NCI-H460 (cell line): Measurements from ENCODE around the gene KAZN. TPM values are rescaled to one million over a fixed set of nuclear protein-coding genes. Genes with fewer than 3 reads are reported as not detected.
A peak's percentile ranks its signal among the peaks of the same experiment; 100 is the strongest.

Experiments used
- DNase-seq: peaks from one replicate; pipeline ENCODE4 v3.0.0-alpha.2; 2016; ENCODE audit warnings: low read depth; ENCODE audit errors: extremely low read depth
- total RNA-seq: library from RNA; depleted of rRNA; stranded (reverse); fragments of >200 nt; shearing (Covaris generic); gene quantifications from 2 replicates; pipeline ENCODE4 v1.2.3, GENCODE V29; 2014

The KAZN gene
- total RNA-seq, 1 experiment from 2014 or later, result 1.9 TPM

DNA sequence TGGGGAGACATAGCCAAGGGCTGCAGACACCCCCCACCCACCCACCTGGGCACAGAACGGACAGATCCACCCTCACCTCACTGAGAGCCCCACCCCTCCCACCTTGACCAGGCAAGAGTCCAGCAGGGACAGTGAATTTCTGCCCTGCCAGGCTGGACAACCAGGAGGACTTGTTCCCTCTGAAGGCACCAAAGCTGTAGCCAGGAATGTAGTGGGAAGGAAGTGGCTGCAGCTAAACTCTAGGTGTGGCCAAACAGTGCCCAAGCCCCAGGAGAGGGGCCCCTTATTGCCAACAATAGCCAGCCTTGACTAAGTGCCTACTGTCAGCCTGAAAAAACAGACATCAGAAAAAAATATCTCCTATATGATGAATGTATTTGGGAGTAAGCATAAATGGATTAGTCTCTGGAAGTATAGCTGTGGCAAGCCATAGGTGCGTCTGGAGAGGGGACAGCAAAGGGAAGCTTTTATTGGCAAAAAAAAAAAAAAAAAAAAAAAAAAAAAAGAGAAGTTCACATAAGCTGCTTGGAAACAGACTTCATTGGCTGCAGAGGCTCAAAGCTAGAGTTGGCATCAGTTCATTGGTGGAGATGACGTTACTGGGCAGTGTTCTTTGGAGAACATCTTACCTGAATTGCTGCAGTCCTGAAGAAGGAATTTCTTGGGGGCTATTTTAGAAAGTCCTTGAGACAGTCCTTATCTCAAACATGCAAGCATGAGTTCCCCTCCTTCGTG is 490.9 kb downstream of the KAZN start:
- DNase-seq, result no peak

DNA sequence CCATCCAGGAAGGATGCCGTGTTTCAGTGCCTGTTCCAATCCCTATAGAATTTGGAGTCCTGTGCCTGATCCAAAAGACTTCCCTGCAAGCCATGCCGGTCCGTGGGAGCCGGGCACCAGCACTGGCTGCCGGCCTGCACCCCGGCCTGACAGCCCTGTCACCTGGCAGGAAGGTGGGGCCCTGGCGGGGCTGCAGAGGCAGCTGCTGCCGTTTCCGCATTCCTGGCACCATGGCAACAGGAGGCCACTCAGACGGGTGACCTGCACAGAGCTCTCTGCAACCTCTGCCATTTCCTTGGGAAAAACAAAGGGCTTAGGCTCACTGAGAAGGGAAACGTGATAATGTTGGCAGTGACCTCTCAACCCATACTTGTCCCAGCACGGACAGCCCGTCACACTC is 491.9 kb downstream of the KAZN start:
- DNase-seq, result no peak

DNA sequence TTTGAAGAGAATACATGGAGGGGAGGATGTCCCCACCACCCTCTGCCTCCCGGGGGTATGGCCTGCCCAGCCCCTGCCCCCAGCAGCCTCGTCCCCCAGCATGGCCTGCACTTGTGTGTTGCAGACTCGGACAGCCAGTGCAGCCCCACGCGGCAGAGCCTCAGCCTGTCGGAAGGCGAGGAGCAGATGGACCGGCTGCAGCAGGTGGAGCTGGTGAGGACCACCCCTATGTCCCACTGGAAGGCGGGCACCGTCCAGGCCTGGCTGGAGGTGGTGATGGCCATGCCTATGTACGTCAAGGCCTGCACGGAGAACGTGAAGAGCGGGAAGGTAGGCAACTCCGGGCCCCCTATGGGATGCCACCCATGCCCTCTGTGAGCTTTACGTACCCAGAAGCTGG is 495.6 kb downstream of the KAZN start:
- DNase-seq, result no peak

DNA sequence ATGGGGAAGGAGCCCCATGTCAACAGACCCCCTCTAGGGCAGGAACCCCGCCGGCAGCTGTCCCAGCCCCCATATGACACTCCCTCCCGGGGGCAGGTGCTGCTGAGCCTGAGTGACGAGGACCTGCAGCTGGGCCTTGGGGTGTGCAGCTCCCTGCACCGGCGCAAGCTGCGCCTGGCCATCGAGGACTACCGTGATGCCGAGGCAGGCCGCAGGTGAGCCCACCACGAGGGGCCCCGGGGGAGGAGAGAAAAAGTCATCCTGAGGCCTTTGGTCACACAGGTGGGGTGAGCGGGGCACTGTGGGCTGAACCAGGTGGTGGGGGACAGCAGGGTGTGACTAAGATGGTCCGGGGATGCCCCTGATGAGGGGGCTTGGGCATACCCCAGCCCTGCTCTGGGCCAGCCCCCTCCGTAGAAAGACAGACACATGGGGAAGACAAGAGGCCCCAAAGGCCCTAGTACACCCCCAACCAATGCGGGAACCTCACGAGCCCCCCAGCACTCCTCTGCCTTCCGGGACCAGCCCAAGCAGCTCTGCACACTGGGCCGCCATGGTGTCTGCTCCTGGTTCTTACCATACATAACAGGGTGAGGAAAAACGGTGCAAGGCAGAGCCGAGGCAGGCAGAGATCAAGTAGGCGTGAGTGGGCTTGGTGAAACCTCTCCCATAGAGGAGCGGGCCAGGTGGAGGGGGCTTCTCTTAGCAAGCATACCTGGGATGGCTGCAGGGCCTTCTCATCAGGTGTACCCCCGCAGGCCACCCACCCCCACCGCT is 496.4 kb downstream of the KAZN start:
- no peak for DNase-seq

DNA sequence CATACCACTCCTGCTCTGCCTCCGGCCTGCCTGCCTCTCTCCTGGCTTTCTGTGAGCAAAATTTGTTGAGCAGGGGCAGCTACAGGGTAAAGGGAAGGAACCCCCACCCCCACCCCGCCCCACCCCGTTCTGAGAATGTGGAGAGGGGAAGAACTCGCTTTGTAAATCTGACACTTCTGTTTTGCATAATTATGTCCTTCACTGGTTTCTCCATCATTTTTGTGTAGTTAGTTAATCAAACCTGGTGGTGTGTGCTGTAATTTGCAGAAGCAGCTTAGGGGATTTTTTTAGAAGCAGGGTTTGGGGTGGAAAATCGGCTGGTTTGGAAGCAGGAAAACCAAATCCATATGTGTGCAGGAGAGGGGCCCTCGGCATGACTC is 497.0 kb downstream of the KAZN start:
- no peak for DNase-seq

DNA sequence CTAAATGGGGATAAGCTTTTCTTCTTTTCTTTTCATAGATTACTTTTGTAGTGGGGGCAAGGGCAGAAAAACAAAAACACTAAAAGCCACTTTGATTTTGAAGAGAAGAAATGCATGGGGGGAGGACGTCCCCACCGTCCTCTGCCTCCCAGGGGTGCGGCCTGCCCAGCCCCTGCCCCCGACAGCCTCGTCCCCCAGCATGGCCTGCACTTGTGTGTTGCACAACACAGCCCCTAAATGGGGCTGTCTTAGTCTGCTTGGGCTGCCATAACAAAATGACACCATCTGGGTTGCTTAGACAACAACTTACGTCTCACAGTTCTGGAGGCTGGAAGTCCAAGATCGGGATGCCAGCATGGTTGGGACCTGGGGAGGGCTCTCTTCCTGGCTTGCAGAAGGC is 497.8 kb downstream of the KAZN start:
- no peak for DNase-seq

DNA sequence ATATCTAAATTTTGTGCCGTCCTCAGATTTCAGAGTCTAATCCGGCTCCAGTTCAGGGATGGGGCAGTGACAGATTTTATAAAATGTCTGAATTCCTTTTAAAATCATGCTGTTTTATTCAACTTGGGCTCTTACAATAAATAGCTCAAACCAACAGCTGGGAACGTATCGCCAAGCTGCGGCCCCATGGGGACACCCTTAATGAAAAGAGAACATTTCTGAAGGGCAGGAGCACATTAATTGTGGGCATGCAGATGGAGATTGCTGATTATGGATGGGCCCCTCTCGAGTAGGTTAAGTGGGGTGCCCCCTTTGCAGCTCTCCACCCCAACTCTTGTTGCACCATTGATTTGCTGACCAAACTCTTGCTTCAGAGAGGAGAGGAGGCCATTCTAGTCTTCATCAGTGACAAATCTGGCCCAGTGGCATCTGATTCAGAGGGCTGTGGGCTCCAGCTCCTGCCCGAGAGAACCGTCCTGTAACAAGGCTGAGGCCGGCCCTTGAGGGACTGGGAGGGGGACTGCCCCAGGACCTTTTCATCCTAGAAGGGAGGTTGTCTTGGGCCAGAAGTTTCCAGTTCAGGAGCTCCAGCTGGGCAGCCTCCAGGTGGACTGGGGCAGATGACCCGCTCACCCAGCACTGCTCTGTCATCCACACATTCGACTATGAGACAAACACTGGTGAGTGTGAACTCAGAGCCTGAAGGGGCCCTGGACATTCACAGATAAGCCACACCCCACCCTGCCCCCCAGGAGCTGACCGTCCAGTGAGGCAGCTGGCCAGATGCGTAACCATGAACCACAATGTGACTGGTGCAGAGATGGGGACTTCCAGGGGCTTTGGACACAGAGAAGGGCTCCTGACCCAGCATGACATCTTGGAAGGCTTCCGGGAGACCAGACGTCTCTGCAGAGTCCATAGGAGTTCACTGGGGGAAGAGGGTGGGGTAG is 500.0 kb downstream of the KAZN start:
- DNase-seq, result no peak

DNA sequence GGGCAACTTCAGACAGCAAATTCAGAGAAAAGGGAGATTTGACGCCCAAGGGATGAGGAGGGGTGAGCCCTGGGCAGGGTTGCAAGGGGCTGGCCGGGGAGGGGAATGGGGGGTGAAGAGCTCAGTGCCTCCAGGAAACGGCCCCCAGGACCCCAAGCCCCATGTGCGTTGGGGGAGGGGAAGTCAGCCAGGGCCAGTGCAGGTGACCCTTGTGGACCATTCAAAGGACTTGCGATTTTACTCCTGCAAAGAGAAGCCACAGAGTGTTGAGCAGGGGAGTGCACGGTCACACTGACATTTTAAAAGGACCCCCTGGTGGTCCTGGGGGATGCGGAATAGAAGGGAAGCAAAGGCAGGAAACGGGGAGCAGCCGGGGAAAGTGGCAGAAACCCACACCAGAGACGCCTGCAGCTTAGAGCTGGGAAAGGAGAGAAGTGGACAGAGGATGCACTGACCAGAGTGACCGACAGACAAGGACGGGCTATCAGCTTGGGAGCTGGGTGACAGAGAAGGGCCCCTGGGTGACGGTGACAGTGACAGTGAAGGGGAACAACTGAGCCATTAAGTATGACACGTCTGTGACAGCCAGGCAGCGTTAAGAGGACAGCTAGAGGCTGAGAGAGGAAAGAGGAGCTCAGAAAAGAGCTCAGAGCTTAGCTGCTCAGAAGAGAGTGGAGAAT is 501.1 kb downstream of the KAZN start:
- no peak for DNase-seq

DNA sequence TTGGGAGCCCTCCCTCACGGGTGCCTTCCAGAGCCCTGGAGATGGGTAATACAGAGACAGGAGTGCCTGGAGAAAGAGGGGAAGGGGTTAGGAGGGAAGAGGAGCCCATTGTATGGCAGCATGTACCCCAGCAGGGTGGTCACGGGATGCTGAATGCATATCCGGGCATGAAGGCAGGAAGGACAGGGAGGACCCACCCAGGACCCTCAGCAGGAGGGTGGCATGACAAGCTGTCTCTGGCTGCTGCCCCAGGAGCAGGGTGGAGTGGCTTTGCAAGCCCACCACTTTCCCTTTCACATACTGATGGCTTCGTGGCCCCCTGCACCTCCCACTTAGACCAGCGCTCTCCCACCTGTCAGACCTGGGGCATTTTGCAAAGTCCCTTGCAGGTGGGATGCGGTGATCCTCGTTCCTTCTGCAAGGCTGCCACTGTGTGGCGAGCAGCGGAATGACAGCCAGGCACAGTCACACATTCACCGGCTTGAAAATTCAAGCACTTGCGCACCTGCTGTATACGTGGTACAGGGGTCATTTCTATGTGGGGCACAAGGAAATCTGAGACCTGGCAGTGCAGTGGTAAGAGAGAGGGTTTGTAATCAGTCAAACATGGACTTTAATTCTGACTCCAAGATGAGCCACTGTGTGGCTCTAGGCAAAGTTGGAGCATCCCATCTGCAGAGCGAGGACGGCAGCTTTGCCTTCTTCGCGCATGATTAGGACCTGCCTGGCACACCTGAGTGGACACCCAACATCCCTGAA is 501.8 kb downstream of the KAZN start:
- DNase-seq, result peak; percentile 25

DNA sequence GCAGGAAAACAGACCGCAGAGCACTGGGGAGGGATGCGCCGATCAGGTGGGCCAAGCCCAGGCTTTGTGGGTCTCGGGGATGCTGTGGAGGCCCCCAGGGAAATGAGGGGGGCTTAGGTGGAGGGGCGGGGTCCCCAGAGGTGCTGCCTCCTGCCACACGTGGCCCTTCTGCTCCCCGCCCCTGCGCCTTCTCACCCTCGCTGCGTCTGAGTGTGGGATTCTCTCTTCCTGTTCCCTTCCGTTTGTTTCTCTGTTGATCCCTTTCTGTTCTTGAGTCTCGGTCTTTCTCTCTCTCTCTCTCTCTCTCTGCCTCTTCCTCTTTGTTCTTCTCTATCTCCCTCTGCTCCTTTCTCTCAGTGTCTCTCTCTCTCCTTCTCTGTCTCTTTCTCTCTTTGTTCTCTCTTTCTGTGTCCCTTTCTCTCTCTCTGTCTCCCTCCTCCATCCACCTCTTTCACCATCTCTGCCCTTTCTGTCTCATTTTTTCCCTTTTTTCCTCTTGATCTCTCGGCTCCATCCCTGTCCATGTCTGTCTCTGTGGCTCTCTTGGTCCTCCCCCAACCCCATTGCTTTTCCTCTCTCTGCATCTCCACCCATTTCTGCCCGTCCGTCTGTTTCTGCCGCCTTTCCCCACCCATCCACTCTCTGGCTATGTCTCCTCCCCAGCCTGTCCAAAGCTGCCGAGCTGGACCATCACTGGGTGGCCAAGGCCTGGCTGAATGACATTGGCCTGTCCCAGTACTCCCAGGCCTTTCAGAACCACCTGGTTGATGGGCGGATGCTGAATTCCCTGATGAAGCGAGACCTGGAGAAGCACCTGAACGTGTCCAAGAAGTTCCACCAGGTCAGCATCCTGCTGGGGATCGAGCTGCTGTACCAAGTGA is 502.6 kb downstream of the KAZN start:
- no peak for DNase-seq

DNA sequence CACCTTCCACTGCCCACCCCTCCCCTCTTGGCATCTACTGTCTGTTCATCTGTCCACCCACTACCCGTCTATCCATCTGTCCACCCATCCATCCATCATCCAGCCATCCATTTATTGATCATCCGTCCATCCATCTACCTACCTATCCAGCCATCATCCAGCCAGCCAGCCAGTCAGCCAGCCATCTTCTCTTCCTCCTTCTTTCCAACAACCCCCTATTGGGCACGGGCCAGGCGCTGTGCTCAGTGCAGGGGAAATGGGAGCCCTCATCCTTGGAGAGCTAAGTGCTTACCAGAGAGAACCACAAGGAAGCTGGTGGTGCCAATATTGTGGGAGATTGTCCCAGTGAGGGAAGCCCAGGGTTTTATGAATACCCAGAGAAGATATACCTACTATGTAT is 503.3 kb downstream of the KAZN start:
- DNase-seq, result no peak

DNA sequence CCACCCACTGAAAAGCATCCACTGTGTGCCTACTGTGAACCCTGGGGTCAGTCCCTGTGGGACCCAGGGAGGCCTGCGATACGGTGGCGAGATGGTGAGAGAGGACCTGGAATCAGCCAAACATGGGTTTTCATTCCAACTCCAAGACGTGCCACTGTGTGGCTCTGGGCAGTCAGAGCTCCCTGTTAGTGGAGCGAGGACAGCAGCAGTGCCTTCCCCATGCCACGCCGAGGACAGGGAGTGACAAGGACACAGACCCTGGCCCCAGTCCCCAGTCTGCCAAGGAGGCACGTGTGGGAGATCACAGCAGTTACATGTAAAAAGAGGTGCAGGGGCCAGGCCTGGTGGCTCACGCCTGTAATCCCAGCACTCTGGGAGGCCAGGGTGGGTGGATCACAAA is 504.2 kb downstream of the KAZN start:
- no peak for DNase-seq

DNA sequence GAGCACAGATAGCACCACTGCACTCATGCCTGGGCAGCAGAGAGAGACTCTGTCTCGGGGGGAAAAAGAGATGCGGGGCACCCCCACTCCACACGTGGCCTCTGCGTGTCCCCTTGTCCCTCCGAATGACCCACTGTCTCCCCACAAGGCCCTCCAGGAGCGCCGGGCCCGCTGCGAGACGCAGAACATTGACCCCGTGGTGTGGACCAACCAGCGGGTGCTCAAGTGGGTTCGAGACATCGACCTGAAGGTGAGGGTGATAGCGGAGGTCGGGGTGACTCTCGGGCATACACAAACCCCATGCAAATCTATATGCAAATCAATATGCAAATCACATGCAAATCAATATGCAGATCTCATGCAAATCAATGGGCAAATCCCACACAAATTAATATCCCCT is 504.7 kb downstream of the KAZN start:
- DNase-seq, result no peak

DNA sequence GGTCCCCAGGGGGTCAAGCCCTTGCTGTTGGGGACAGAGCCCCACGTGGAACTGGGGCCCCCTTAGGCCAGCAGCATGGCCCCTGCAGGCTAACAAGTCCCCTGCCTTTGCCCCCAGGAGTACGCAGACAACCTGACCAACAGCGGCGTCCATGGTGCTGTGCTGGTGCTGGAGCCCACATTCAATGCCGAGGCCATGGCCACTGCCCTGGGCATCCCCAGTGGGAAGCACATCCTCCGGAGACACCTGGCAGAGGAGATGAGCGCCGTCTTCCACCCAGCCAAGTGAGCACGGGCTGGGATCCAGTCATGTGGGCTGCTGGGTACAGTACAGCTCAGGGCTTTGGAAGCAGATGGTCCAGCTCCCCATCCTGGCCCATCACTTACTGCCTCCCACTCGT is 505.4 kb downstream of the KAZN start:
- DNase-seq, result no peak

DNA sequence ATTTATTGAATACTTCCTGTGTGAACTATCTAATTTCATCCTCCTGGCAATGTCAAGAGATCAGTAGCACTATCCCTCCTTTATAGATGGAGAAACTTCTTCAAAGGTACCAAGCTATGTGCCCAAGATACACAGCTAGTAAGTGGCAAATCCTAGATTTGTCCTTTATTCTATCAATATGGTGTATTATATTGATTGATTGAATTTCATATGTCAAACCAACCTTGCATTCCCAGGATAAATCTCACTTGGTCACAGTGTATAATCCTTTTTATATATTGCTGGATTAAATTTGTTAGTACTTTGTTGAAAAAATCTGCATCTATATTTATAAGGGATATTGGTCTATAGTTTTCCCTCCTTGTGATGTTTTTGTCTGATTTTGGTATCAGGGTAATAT is 506.3 kb downstream of the KAZN start:
- DNase-seq, result no peak

DNA sequence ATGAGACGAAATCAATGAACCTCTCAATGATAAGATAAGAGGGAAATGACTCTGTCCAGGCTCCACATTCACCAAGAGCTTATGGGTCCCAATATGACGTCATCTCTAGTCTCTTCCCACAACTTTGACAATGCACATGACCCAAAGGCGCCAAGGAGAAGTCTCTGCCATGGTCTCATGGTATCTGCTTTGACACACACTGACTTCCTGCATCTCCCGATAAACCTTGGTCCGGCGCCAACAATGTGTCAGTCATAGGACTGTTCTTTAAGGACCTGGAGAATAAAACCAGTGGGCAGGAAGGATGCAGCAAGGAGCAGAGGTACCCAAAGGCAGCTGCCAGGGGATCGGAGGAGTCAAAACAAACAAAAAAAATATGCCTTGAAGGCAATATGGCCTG is 508.1 kb downstream of the KAZN start:
- no peak for DNase-seq

DNA sequence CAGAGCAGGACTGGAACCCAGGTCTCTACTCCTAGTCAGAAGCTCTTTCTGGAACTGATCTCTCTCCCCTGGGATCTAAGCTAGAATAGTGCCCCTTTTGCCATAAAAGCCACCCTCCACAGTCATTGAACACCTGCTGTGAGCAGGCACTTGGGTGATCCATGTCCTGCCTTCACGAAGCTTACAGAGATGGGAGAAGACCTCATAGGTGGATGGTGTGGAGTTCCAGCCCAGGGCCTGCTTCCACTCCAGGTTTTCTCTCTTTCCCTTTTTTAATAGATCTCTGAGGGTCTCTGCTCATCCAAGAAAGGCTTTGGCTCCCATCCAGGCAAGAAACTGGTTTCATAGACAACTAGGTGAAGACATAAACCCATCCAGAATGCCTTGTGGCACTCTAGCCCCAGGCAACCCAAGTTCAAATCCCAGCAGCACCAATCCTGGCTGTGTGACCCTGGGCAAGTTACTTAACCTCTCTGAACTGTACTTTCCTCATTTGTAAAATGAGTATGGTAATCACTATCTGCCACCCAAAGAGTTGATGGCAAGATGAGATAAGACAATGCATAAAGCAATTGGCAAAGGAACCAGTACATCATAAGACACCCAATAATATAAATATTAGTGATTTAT is 508.7 kb downstream of the KAZN start:
- DNase-seq, result no peak

DNA sequence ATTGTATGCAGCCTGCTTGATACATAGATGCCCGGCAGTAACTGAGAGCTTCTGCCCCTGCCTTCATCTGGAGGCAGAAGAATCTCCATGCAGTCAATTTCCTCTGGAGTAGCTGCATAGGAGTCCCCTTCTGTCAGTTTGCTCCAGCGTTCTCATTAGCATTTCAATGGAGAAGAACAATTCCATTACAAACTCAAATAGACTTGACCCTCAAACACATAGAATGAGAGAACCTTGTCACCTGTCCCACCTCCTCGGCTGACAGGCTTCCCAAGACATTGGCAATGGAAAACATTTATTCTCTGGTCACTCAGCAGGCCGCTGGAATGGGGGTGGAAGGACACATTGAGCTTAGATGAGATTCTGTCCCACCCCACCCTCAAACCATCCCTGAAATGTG is 509.4 kb downstream of the KAZN start:
- DNase-seq, result no peak
